GM18511 (cell line): ENCODE results near the gene NKAIN1.
"Not testable (repeated sequence)": the region's sequence is repeated elsewhere in the genome, so short reads cannot be mapped to it uniquely, and the experiment has no call there.

ENCODE experiments used
- ATAC-seq: cut with Tn5 transposase; IDR thresholded peaks from one replicate; pipeline ENCODE4 v1.9.1; 2021; ENCODE audit warnings: mild to moderate bottlenecking, moderate library complexity; ENCODE audit not compliant: unreplicated experiment

NKAIN1 gene

DNA sequence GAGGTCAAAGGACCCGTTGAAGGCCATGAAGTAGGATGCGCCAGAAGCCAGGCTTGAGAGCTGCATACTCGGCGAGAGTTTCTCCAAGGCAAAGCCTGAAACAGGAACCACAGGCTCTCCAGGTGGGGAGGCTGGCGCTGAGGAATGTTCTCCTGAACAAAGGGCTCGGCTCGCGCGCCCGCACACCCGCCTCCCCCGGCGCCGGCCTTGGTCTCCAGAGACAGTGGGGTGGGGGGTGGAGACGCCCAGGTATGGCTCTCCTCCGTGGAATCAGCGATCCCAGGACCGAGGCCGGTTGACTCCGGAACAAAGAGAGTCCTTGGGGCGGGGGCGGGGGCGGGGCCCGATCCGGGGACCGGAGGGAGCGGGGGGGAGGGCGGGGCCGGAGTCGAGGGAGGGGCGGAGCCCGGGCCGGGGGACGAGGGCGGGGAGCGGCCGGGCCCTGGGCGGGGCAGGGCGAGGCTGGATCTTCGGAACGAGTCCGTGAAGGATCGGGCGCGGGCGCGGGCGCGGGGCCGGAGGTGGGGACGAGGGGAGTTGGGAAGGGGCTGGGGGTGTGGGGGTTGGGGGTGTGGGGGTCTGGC is 85.0 kb downstream of the NKAIN1 start:
- peak; percentile 51 for ATAC-seq

DNA sequence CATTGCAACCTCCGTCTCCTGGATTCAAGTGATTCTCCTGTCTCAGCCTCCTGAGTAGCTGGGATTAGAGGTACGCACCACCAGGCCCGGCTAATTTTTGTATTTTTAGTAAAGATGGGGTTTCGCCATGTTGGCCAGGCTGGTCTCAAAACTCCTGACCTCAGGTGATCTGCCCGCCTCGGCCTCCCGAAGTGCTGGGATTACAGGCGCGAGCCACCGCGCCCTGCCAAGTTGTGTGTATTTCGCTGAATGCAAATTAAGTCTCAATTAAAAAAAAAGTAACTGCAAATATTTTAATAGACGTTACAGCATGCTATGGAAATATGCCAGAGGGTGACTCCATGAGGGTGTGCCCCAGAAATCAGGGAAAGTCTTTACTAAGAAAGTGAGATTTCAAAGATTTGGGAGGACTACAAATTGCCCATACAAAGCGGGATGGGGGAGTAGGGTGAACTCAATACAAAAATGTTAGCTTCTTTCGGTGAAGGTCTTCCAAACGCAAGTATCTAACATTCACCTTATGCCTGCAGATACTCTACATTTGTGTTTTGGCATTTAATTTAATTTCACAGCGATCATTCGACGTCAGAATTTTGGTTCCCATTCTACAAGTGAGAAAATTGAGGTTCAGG is 85.6 kb downstream of the NKAIN1 start:
- no peak for ATAC-seq

DNA sequence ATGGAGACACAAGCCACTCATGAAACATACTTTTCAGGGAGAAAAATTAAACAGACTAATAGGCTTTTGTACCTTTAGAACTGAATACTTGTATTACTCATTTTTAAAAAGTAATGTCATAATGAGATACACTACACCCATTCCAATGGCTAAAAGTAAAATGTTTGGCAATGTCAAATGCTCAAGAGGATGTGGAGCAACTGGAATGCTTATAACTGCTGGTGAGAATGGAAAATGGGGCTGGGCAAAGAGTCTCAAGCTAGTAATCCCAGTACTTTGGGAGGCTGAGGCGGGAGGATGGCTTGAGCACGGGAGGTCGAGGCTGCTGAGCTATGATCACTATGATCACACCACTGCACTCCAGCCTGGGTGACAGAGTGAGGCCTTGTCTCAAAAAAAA is 86.3 kb downstream of the NKAIN1 start:
- no peak for ATAC-seq

DNA sequence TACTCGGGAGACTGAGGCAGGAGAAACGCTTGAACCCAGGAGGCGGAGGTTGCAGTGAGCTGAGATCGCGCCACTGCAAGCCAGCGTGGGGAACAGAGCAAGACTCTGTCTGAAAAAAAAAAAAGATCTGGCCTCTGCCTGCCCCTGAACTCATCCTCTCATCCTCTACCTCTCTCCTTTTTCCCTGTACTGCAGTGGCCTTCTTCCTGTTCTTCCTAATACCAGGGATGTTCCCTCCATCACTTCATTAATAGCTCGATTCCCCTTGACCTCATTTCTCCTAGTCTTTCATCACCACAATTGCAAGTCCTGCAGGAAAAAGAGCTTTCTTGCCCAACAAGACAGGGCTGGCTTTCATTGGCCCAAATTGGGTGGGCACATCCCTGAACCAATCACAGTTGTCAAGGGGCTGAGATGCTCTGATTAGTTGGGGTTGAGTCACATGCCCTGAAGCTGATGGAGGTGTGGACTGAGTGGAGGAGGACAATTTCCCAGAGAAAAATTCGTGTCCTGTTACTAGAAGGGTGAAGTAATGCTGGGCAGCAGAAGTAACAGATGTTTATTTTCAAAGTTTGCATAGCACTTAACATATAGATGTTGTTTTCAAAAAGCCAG is 87.4 kb downstream of the NKAIN1 start:
- ATAC-seq, result no peak

DNA sequence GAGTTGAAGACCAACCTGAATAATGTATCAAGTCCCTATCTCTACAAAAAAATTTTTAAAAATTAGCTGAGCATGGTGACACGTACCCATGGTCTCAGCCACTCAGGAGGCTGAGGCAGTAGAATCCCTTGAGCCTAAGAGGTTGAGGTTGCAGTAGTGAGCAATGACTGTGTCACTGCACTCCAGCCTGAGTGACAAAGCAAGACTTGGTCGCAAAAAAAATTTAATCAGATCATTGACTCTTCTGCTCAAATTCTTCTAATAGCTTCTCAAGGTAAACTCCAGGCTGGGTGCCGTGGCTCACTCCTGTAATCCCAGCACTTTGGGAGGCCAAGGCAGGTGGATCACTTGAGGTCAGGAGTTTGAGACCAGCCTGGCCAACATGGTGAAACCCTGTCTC is 88.3 kb downstream of the NKAIN1 start:
- ATAC-seq, result no peak

DNA sequence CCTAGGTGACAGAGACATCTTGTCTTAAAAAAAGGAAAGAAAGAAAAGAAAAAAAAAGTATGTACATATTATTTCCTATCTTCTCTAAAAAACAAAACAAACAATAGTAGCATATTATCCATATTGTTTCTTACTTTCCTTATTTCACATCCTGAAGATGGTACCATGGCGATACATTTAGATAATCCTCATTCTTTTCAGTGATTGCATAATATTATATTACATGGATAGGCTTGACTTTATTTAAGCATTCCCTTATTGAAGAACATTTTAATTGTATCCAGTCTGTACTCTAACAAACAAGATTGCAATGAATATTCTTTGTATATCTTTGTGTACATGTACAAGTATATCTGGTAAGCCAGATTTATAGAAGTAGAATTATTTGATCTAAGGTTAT is 91.3 kb downstream of the NKAIN1 start:
- no peak for ATAC-seq

DNA sequence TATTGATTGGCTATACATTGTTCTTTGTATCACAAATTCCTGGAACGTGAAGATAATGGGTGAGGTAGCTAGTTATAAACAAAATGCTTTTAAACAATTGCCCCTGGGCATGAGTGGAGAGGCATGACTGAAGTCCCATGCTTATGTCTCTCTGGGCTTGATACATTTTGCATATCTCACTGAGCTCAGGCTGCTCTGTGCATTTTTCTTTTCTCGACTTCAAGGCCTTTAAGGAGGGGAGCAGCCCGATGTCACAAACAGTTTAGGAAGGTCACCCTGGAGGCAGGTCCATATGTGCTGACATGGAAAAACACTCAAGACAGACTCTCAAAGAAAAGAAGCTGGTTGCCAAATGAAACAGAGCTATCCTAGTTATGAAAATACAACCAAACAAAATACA is 94.0 kb downstream of the NKAIN1 start:
- ATAC-seq, result no peak

DNA sequence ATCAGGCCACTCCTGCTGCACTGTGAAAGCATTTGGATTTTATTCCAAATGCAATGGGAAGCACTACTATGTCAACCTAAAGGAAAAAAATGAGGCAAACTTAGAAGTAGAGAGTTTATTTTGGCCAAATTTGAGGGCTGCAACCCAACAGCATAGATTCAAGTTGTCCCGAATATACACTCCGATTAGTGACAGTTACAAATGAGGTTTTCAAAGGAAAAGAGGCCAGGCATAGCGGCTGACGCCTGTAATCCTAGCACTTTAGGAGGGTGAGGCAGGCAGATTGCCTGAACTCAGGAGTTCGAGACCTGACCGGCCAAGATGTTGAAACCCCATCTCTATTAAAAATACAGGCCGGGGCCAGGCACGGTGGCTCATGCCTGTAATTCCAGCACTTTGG is 95.2 kb downstream of the NKAIN1 start:
- ATAC-seq, result no peak

DNA sequence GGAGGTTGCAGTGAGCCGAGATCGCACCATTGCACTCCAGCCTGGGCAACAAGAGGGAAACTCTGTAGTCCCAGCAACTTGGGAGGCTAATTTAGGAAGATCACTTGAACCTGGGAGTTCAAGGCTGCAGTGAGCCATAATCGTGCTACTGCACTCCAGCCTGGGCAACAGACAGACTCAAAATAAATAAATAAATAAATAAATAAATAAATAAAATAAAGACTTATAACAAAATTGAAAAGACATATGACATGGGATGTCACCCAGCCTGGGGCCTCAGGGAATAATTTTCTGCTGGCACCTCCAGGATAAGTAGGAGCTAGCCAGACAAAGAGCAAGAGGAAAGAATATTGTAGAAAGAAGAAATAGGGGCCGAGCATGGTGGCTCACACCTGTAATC is 96.2 kb downstream of the NKAIN1 start:
- ATAC-seq, result no peak

DNA sequence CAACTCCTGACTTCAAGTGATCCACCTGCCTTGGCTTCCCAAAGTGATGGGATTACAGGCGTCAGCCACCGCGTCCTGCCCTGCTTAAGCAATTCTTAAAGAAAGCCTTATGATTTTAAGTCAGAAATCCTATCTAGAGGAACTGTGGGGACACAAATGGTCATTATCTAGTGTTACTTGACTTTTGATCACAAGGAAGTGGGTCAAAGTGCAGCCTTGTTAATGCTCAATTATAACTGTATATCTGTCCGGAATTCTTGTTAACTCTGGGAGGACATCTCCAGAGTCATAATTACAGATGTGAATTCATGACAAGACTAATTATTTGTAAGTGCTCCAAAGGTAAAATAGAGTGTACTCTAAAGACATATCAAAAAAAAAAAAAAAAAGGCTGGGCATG is 97.3 kb downstream of the NKAIN1 start:
- no peak for ATAC-seq

DNA sequence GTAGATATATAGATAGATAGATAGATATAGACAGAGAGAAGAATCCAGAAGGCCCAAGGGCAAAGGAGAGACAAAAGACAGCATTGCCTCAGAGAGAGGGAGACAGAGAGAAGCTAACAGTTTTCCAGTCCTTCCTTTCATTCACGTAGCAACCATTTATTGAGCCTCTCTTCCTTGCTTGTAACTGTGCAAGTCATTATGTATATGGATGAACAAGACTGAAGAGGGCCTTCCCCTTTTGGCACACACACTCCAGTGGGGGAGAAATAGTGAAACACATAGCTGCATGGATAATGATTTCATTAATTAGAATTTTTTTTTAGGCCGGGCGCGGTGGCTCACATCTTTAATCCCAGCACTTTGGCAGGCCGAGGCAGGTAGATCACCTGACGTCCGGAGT is 99.4 kb downstream of the NKAIN1 start:
- ATAC-seq, result no peak

DNA sequence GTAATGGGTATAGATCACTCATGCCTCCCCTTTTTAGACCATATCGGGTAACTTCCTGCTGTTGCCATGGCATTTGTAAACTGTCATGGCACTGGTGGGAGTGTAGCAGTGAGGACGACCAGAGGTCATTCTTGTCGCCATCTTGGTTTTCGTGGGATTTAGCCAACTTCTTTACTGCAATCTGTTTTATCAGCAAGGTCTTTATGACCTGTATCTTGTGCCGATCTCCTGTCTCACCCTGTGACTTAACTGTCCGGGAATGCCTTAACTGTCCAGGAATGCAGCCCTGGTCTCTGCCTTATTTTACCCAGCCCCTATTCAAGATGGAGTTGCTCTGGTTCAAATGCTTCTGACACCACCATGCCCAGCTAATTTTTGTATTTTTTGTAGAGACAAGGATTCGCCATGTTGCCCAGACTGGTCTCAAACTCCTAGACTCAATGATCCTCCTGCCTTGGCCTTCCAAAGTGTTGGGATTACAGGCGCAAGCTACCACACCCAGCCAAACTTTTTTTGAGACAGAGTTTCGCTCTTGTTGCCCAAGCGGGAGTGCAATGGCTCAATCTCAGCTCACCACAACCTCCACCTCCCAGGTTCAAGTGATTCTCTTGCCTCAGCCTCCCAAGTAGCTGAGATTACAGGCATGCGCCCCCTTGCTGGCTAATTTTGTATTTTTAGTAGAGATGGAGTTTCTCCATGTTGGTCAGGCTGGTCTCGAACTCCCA is 100.7 kb downstream of the NKAIN1 start:
- ATAC-seq, result not testable (repeated sequence)

DNA sequence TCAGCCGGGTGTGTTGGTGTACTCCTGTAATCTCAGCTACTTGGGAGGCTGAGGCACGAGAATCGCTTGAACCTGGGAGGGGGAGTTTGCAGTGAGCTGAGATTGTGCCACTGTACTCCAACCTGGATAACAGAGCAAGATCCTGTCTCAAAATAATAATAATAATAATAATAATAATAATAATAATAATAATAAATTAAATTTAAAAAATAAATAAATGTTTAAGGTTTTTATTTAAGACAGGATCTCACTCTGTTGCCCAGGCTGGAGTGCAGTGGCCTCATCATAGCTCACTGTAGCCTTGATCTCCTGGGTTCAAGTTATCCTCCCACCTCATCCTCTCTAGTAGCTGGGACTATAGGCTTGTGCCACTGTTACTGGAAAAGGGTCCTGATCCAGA is 101.8 kb downstream of the NKAIN1 start:
- not testable (repeated sequence) for ATAC-seq

DNA sequence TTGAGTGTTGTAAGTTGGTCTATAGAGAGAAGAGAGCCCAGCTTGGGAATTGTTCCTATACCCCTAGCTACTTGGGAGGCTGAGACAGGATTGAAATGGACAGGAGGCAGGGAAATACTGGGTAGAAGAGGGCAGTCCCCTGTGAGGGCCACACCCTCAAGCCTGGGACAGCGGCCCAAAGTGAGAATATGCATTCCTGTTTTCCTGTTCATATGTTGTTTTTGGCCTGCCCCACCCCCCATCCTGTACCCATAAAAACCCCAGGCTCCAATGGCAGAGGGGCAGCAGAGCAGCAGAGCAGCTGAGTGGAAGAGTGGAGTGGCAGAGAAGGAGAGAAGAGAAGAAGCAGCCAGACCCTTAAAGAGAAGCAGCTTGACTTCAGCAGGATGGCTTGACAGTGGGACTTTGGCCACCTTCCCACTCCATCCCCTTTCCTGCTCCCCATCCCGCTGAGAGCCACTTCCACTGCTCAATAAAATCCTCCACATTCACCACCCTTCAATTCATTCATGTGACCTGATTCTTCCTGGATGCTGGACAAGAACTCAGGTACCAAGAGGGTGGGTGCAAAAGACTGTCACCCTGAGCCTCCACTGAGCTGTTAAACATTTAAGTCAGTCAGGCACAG is 103.6 kb downstream of the NKAIN1 start:
- no peak for ATAC-seq

DNA sequence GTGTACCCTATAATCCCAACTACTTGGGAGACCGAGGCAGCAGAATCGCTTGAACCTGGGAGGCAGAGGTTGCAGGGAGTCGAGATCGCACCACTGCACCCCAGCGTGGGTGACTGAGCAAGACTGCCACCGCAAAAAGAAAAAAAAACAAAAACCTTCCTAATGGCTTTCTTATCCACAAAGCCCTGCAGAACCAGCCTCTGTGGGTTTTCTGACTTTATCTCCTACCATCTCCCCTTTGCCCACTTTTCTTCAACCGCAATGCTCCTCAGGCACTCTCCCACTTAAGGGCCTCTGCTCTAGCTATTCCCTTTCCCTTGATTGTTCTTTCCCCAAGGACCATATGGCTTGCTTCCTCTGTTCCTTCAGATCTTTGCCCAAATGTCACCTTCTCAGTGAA is 106.3 kb downstream of the NKAIN1 start:
- ATAC-seq, result no peak
